Hematopoietic multipotent progenitor cell treated with erythropoietin and hydrocortisone succinate and interleukin-3 and kit ligand, for 6 days (in vitro differentiated cells): ENCODE data around the gene ZNF474.

Experiments
- DNase-seq: peaks from one replicate; pipeline ENCODE4 v3.0.0-alpha.2; 2015

Gene ZNF474

DNA sequence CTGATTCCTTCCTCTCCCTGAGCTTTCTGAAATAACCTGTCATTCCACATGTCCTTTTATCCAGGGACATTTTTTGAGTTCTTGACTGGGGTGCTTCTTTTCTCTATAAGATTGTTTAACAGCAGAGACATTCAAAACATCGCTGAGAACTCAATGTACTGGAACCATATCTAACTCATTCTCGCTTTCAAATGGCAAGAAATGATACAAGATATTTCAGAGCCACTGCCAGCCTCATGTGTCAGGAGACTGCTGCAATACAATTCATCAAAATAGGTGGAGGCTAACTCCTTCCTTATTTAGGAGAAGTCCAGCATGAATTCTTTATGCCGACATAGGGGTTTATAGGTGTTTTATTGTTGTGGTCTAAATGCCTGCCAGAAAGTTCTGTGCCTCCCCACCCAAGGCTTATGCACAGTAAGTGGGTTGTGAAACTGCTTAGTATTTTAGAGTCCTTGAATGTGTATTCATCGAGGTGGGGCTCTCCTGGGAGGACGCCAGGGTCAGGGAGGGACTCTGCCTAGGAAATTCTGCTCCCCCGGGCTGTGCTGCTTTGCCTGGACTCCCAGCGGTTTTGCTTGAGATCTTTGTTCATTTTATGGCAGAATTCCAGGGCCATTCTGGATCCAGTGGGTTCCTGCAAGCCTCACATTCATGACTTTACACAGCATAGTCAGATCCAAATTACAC is 53.9 kb downstream of the ZNF474 start:
- DNase-seq = no peak

GRCh38 chr5:122183788-122184170 is 54.4 kb downstream of the ZNF474 start:
- DNase-seq = no peak

- no peak for DNase-seq
Observed at GRCh38 chr5:122184676-122185255, 55.4 kb downstream of the ZNF474 start.

DNA sequence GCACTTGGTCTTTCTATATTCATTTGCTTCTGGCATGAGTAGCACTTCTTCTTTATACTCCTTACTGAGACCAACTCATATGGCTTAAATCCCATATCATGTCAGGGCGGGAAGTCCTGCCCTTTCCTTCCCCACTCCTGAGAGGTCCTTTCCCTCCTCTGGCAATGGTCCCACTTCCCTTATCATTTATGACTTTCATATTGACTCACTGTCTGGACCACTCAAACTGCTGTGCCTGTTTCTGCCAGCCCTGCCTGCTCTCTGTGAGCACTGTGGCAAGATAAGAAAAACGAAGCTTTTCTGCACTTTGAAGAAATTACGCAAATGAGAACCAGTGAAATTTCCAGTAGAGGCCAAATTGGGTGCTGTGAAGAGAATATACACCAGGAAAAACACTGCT is 58.1 kb downstream of the ZNF474 start:
- DNase-seq = peak; percentile 86

- no peak for DNase-seq
Observed at GRCh38 chr5:122190156-122190555, 60.8 kb downstream of the ZNF474 start.

- peak; percentile 92 for DNase-seq
Observed at GRCh38 chr5:122192497-122193496, 63.5 kb downstream of the ZNF474 start.

DNA sequence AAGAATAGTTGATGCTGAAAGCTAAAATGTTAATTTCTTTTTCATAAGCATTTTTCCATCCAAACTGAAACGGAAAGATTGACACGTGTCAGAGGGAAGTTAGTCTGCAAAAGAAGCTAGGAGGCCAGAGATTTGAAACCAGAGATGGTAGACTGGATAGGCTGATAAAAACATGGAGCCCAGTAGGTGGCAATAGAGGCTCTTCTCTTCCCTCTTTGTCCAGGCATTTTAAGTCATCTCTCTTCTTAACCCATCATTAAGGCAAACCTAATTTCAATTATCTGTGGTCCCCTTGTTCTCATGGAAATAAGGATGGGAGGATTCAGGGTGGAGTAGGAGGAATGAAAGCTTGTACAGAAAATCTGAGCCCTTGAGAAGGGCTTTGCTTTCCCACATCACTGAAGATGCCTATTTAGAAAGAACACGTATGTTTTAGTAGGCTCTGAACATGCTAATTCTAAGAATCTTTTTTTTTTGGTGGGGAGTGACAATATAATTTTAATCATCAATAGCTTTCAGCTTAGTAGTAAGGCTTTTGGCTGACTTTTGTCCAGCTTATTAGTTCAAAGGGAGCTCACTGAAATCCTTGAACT is 66.6 kb downstream of the ZNF474 start:
- DNase-seq = peak; percentile 63

GRCh38 chr5:122199146-122199545 is 69.8 kb downstream of the ZNF474 start:
- no peak for DNase-seq

GRCh38 chr5:122200450-122200849 is 71.1 kb downstream of the ZNF474 start:
- DNase-seq = no peak

GRCh38 chr5:122200865-122201264 is 71.5 kb downstream of the ZNF474 start:
- DNase-seq = no peak

- DNase-seq = no peak
Observed at GRCh38 chr5:122201365-122201764, 72.0 kb downstream of the ZNF474 start.

DNA sequence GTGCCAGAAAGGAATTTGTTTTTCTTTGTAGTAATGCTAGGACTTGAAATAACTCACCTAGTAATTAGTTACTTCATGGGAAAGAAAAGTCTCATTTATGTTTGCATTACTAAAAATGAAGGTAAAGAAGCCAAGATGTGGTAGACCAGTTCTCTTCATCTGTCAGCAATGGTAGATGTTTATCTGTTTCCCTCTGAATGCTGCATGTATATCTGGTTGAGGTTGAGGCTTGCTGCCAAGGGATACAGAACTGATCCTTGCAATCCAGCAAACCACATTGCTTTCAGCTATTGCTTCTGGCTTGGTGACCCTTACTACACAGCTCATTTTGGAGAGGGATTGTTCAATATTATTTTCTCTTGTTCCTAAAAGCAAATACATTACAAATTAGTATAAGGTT is 73.6 kb downstream of the ZNF474 start:
- no peak for DNase-seq
